ENCODE data around the gene TANC1.

TANC1 gene

GRCh38 chr2:159153463-159153862, 185.0 kb downstream of the TANC1 start:
- no peaks in the 10 kb centered on the region for H3K36me3 ChIP-seq (ENCODE audit: control insufficient read depth, insufficient read depth, low read length)
- WGBS, 2 experiments = 93 to 97% methylated on average over 4 of the region's 4 CpGs
- no peak overlapping the region for H3K27ac ChIP-seq (ENCODE audit: insufficient read depth, low read depth, low read length, poor library complexity, severe bottlenecking)

GRCh38 chr2:159153951-159154350, 185.5 kb downstream of the TANC1 start:
- no peak overlapping the region for H3K27ac ChIP-seq (ENCODE audit: insufficient read depth, low read depth, low read length, poor library complexity, severe bottlenecking)
- H3K27me3 ChIP-seq (ENCODE audit: control insufficient read depth, insufficient read depth, low read length, poor library complexity, severe bottlenecking) = no peaks in the 10 kb centered on the region
- no peaks in the 10 kb centered on the region for H3K36me3 ChIP-seq (ENCODE audit: control insufficient read depth, insufficient read depth, low read length)
- peaks cover 31% of the 10 kb centered on the region for H3K4me1 ChIP-seq (ENCODE audit: control insufficient read depth, insufficient read depth, low read length)
- H3K9me3 ChIP-seq (ENCODE audit: control insufficient read depth, low read length) = no peaks in the 10 kb centered on the region
- 86% methylated on average over 1 to 2 of the region's 2 CpGs for WGBS, 2 experiments
- H3K4me3 ChIP-seq (ENCODE audit: insufficient read depth, low read depth, low read length) = no peak overlapping the region

More at GRCh38 chr2:159153463-159153862, 185.0 kb downstream of the TANC1 start:
- Histone ChIP-seq H3K9me3 (ENCODE audit: control insufficient read depth, low read length) (no peaks in the 10 kb centered on the region), H3K4me3 (ENCODE audit: insufficient read depth, low read depth, low read length) (no peak overlapping the region), H3K27me3 (ENCODE audit: control insufficient read depth, insufficient read depth, low read length, poor library complexity, severe bottlenecking) (no peaks in the 10 kb centered on the region), H3K4me1 (ENCODE audit: control insufficient read depth, insufficient read depth, low read length) (peaks cover 31% of the 10 kb centered on the region)

GRCh38 chr2:159154366-159154765, 185.9 kb downstream of the TANC1 start:
- H3K9me3 ChIP-seq (ENCODE audit: control insufficient read depth, low read length) = no peaks in the 10 kb centered on the region
- no peak overlapping the region for H3K27ac ChIP-seq (ENCODE audit: insufficient read depth, low read depth, low read length, poor library complexity, severe bottlenecking)
- H3K4me3 ChIP-seq (ENCODE audit: insufficient read depth, low read depth, low read length) = no peak overlapping the region
- 71 to 100% methylated on average over 1 of the region's 1 CpG for WGBS, 2 experiments
- H3K36me3 ChIP-seq (ENCODE audit: control insufficient read depth, insufficient read depth, low read length) = no peaks in the 10 kb centered on the region
- no peaks in the 10 kb centered on the region for H3K27me3 ChIP-seq (ENCODE audit: control insufficient read depth, insufficient read depth, low read length, poor library complexity, severe bottlenecking)
- peaks cover 31% of the 10 kb centered on the region for H3K4me1 ChIP-seq (ENCODE audit: control insufficient read depth, insufficient read depth, low read length)

GRCh38 chr2:159155320-159155719, 186.9 kb downstream of the TANC1 start:
- Histone ChIP-seq H3K4me1 (ENCODE audit: control insufficient read depth, insufficient read depth, low read length) (peaks cover 31% of the 10 kb centered on the region), H3K27ac (ENCODE audit: insufficient read depth, low read depth, low read length, poor library complexity, severe bottlenecking) (no peak overlapping the region), H3K36me3 (ENCODE audit: control insufficient read depth, insufficient read depth, low read length) (no peaks in the 10 kb centered on the region), H3K27me3 (ENCODE audit: control insufficient read depth, insufficient read depth, low read length, poor library complexity, severe bottlenecking) (no peaks in the 10 kb centered on the region), H3K9me3 (ENCODE audit: control insufficient read depth, low read length) (no peaks in the 10 kb centered on the region), H3K4me3 (ENCODE audit: insufficient read depth, low read depth, low read length) (no peak overlapping the region)
- 85 to 88% methylated on average over 6 of the region's 6 CpGs for WGBS, 2 experiments

- 90 to 100% methylated on average over 1 of the region's 1 CpG for WGBS, 2 experiments
- Histone ChIP-seq H3K4me1 (ENCODE audit: control insufficient read depth, insufficient read depth, low read length) (peaks cover 31% of the 10 kb centered on the region), H3K36me3 (ENCODE audit: control insufficient read depth, insufficient read depth, low read length) (no peaks in the 10 kb centered on the region), H3K27me3 (ENCODE audit: control insufficient read depth, insufficient read depth, low read length, poor library complexity, severe bottlenecking) (no peaks in the 10 kb centered on the region), H3K9me3 (ENCODE audit: control insufficient read depth, low read length) (no peaks in the 10 kb centered on the region), H3K27ac (ENCODE audit: insufficient read depth, low read depth, low read length, poor library complexity, severe bottlenecking) (no peak overlapping the region), H3K4me3 (ENCODE audit: insufficient read depth, low read depth, low read length) (no peak overlapping the region)
Observed at GRCh38 chr2:159155791-159156190, 187.4 kb downstream of the TANC1 start.

- Histone ChIP-seq H3K27ac (ENCODE audit: insufficient read depth, low read depth, low read length, poor library complexity, severe bottlenecking) (no peak overlapping the region), H3K4me3 (ENCODE audit: insufficient read depth, low read depth, low read length) (no peak overlapping the region), H3K27me3 (ENCODE audit: control insufficient read depth, insufficient read depth, low read length, poor library complexity, severe bottlenecking) (no peaks in the 10 kb centered on the region), H3K36me3 (ENCODE audit: control insufficient read depth, insufficient read depth, low read length) (no peaks in the 10 kb centered on the region), H3K4me1 (ENCODE audit: control insufficient read depth, insufficient read depth, low read length) (peaks cover 31% of the 10 kb centered on the region), H3K9me3 (ENCODE audit: control insufficient read depth, low read length) (no peaks in the 10 kb centered on the region)
- 93 to 94% methylated on average over 8 of the region's 8 CpGs for WGBS, 2 experiments
Observed at GRCh38 chr2:159156834-159157233, 188.4 kb downstream of the TANC1 start.

GRCh38 chr2:159157361-159158209, 189.1 kb downstream of the TANC1 start:
- Histone ChIP-seq H3K36me3 (ENCODE audit: control insufficient read depth, insufficient read depth, low read length) (no peaks in the 10 kb centered on the region), H3K4me1 (ENCODE audit: control insufficient read depth, insufficient read depth, low read length) (peaks cover 31% of the 10 kb centered on the region), H3K27ac (ENCODE audit: insufficient read depth, low read depth, low read length, poor library complexity, severe bottlenecking) (no peak overlapping the region), H3K27me3 (ENCODE audit: control insufficient read depth, insufficient read depth, low read length, poor library complexity, severe bottlenecking) (no peaks in the 10 kb centered on the region), H3K9me3 (ENCODE audit: control insufficient read depth, low read length) (no peaks in the 10 kb centered on the region), H3K4me3 (ENCODE audit: insufficient read depth, low read depth, low read length) (no peak overlapping the region)
- WGBS, 2 experiments = 93 to 94% methylated on average over 11 of the region's 12 CpGs

- no peaks in the 10 kb centered on the region for H3K9me3 ChIP-seq (ENCODE audit: control insufficient read depth, low read length)
- 92 to 93% methylated on average over 4 of the region's 4 CpGs for WGBS, 2 experiments
- no peaks in the 10 kb centered on the region for H3K36me3 ChIP-seq (ENCODE audit: control insufficient read depth, insufficient read depth, low read length)
- no peak overlapping the region for H3K4me3 ChIP-seq (ENCODE audit: insufficient read depth, low read depth, low read length)
- H3K27me3 ChIP-seq (ENCODE audit: control insufficient read depth, insufficient read depth, low read length, poor library complexity, severe bottlenecking) = no peaks in the 10 kb centered on the region
- H3K4me1 ChIP-seq (ENCODE audit: control insufficient read depth, insufficient read depth, low read length) = peaks cover 6% of the 10 kb centered on the region
- no peak overlapping the region for H3K27ac ChIP-seq (ENCODE audit: insufficient read depth, low read depth, low read length, poor library complexity, severe bottlenecking)
Observed at GRCh38 chr2:159160412-159160811, 192.0 kb downstream of the TANC1 start.

- Histone ChIP-seq H3K9me3 (ENCODE audit: control insufficient read depth, low read length) (no peaks in the 10 kb centered on the region), H3K27ac (ENCODE audit: insufficient read depth, low read depth, low read length, poor library complexity, severe bottlenecking) (no peak overlapping the region), H3K4me3 (ENCODE audit: insufficient read depth, low read depth, low read length) (no peak overlapping the region), H3K27me3 (ENCODE audit: control insufficient read depth, insufficient read depth, low read length, poor library complexity, severe bottlenecking) (no peaks in the 10 kb centered on the region), H3K4me1 (ENCODE audit: control insufficient read depth, insufficient read depth, low read length) (peaks cover under 1% of the 10 kb centered on the region), H3K36me3 (ENCODE audit: control insufficient read depth, insufficient read depth, low read length) (no peaks in the 10 kb centered on the region)
- WGBS, 2 experiments = 81 to 88% methylated on average over 3 of the region's 3 CpGs
Observed at GRCh38 chr2:159160954-159161353, 192.5 kb downstream of the TANC1 start.

- Histone ChIP-seq H3K27ac (ENCODE audit: insufficient read depth, low read depth, low read length, poor library complexity, severe bottlenecking) (no peak overlapping the region), H3K4me3 (ENCODE audit: insufficient read depth, low read depth, low read length) (no peak overlapping the region), H3K27me3 (ENCODE audit: control insufficient read depth, insufficient read depth, low read length, poor library complexity, severe bottlenecking) (no peaks in the 10 kb centered on the region), H3K4me1 (ENCODE audit: control insufficient read depth, insufficient read depth, low read length) (no peaks in the 10 kb centered on the region), H3K36me3 (ENCODE audit: control insufficient read depth, insufficient read depth, low read length) (peaks cover 4% of the 10 kb centered on the region), H3K9me3 (ENCODE audit: control insufficient read depth, low read length) (no peaks in the 10 kb centered on the region)
- 93 to 97% methylated on average over 5 of the region's 6 CpGs for WGBS, 2 experiments
Observed at GRCh38 chr2:159163930-159164329, 195.5 kb downstream of the TANC1 start.

Measured in ectodermal cell (in vitro differentiated cells).